Activated T-helper 9 cell treated with anti-CD3 and anti-CD28 coated beads, Interleukin-2, amount 50 U/mL, for 16 hours (primary cell): ENCODE results near the gene SZT2.
"Not testable (repeated sequence)": the region's sequence is repeated elsewhere in the genome, so short reads cannot be mapped to it uniquely, and the experiment has no call there.

Source experiments
- DNase-seq: peaks from one replicate; pipeline ENCODE4 v3.0.0-alpha.2; 2020; ENCODE audit warnings: low read depth

The SZT2 gene

GRCh38 chr1:43492826-43493225, 103.1 kb downstream of the SZT2 start:
- no peak for DNase-seq

- no peak for DNase-seq
These were observed 104.2 kb downstream of the SZT2 start for GRCh38 chr1:43493661-43494450.

GRCh38 chr1:43495204-43495603, 105.5 kb downstream of the SZT2 start:
- no peak for DNase-seq

GRCh38 chr1:43499898-43500297, 110.2 kb downstream of the SZT2 start:
- DNase-seq: no peak

GRCh38 chr1:43501806-43502205, 112.1 kb downstream of the SZT2 start:
- DNase-seq: not testable (repeated sequence)

GRCh38 chr1:43503534-43503933, 113.8 kb downstream of the SZT2 start:
- no peak for DNase-seq
